Left hindlimb (tissue), 1 donor: ENCODE measurements around the gene SEPHS1.
"Not testable (repeated sequence)": the region's sequence is repeated elsewhere in the genome, so short reads cannot be mapped to it uniquely, and the experiment has no call there.

ENCODE experiments used
- DNase-seq: peaks from one replicate; pipeline ENCODE4 v3.0.0-alpha.2; 2018

The SEPHS1 gene

GRCh38 chr10:13348216-13349017, at the start of gene SEPHS1:
TSS of gene SEPHS1 (minus strand) at chr10:13348293. CDS start at chr10:13344950, 3,343 bp downstream.
- peak; percentile 88 for DNase-seq

GRCh38 chr10:13397052-13397451, 49.0 kb upstream of the SEPHS1 start:
- no peak for DNase-seq

- DNase-seq: no peak
Measured at GRCh38 chr10:13396369-13396768, 48.3 kb upstream of the SEPHS1 start.

- no peak for DNase-seq
Measured at GRCh38 chr10:13395540-13395939, 47.4 kb upstream of the SEPHS1 start.

GRCh38 chr10:13393640-13394039, 45.5 kb upstream of the SEPHS1 start:
- DNase-seq: no peak

- DNase-seq: no peak
Measured at GRCh38 chr10:13392701-13393100, 44.6 kb upstream of the SEPHS1 start.

GRCh38 chr10:13390604-13391522, 42.8 kb upstream of the SEPHS1 start:
- DNase-seq: no peak

GRCh38 chr10:13388478-13389230, 40.6 kb upstream of the SEPHS1 start:
- no peak for DNase-seq

- no peak for DNase-seq
Measured at GRCh38 chr10:13386021-13386420, 37.9 kb upstream of the SEPHS1 start.

- no peak for DNase-seq
Measured at GRCh38 chr10:13383399-13383761, 35.3 kb upstream of the SEPHS1 start.

- DNase-seq: no peak
Measured at GRCh38 chr10:13382703-13383398, 34.8 kb upstream of the SEPHS1 start.

- DNase-seq: not testable (repeated sequence)
Measured at GRCh38 chr10:13379061-13379460, 31.0 kb upstream of the SEPHS1 start.

- no peak for DNase-seq
Measured at GRCh38 chr10:13376746-13377145, 28.7 kb upstream of the SEPHS1 start.

GRCh38 chr10:13376297-13376696, 28.2 kb upstream of the SEPHS1 start:
- no peak for DNase-seq

- DNase-seq: no peak
Measured at GRCh38 chr10:13375791-13376190, 27.7 kb upstream of the SEPHS1 start.

GRCh38 chr10:13373644-13374043, 25.6 kb upstream of the SEPHS1 start:
- DNase-seq: no peak

GRCh38 chr10:13372524-13372923, 24.4 kb upstream of the SEPHS1 start:
- DNase-seq: no peak

- DNase-seq: peak; percentile 81
Measured at GRCh38 chr10:13371897-13372470, 23.9 kb upstream of the SEPHS1 start.

GRCh38 chr10:13366891-13367290, 18.8 kb upstream of the SEPHS1 start:
- DNase-seq: no peak

GRCh38 chr10:13365831-13366230, 17.7 kb upstream of the SEPHS1 start:
- no peak for DNase-seq

GRCh38 chr10:13365243-13365642, 17.1 kb upstream of the SEPHS1 start:
- DNase-seq: no peak

- DNase-seq: no peak
Measured at GRCh38 chr10:13360587-13360986, 12.5 kb upstream of the SEPHS1 start.
